ENCODE measurements around the gene PPT2.
"Not testable (repeated sequence)": the region's sequence is repeated elsewhere in the genome, so short reads cannot be mapped to it uniquely, and the experiment has no call there.

DNA sequence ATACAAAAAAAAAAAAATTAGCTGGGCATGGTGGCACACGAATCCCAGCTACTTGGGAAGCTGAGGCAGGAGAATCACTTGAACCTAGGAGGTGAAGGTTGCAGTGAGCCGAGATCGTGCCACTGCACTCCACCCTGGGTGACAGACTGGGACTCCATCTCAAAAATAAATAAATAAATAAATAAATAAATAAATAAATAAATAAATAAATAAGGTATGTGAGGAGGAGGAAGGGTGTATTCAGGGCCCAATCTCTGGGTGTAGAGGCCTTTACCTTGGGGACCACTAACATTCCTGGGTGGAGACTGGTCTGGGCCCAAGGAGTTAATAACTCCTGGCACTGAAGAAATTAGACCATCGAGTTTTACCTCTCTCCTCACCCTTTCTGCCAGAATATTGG, 57.5 kb downstream of the PPT2 start:
- TF ChIP-seq, protein P1, sequence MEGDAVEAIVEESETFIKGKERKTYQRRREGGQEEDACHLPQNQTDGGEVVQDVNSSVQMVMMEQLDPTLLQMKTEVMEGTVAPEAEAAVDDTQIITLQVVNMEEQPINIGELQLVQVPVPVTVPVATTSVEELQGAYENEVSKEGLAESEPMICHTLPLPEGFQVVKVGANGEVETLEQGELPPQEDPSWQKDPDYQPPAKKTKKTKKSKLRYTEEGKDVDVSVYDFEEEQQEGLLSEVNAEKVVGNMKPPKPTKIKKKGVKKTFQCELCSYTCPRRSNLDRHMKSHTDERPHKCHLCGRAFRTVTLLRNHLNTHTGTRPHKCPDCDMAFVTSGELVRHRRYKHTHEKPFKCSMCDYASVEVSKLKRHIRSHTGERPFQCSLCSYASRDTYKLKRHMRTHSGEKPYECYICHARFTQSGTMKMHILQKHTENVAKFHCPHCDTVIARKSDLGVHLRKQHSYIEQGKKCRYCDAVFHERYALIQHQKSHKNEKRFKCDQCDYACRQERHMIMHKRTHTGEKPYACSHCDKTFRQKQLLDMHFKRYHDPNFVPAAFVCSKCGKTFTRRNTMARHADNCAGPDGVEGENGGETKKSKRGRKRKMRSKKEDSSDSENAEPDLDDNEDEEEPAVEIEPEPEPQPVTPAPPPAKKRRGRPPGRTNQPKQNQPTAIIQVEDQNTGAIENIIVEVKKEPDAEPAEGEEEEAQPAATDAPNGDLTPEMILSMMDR (IDR thresholded peaks at IDR 0.05; ENCODE audit: poor library complexity): not testable (repeated sequence)
- TF ChIP-seq EZH2 (IDR thresholded peaks at IDR 0.05; ENCODE audit: borderline replicate concordance); EZH2phosphoT487 (IDR thresholded peaks at IDR 0.05; ENCODE audit: low read depth, severe bottlenecking, unreplicated experiment): not testable (repeated sequence)
